Measurements from ENCODE around the gene DDX39A. TPM values are rescaled to one million over a fixed set of nuclear protein-coding genes. Genes with fewer than 3 reads are reported as not detected.

Gene DDX39A
- polyA plus RNA-seq, 1 of the 3 experiments (the other 2 are of a cell fraction), result 88.8 TPM

DNA sequence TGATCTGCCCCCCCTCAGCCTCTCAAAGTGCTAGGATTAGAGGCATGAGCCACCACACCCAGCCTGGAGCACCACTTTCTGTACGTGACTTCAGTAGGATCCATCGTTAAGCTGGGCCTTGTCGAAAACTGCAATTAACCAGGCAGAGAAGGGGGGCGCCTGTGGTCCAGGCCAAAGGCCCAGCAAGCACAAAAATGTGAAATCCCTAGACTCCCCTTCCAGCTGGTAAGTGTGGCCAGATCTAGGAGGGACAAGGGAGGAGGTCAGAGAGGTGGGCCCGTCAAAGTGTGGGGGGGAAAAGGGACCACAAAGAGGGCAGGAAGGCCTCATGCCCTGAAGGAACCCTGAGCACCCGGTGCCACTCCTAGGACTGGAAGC is 13.8 kb downstream of the DDX39A start (continued):
- TF ChIP-seq, protein P1, sequence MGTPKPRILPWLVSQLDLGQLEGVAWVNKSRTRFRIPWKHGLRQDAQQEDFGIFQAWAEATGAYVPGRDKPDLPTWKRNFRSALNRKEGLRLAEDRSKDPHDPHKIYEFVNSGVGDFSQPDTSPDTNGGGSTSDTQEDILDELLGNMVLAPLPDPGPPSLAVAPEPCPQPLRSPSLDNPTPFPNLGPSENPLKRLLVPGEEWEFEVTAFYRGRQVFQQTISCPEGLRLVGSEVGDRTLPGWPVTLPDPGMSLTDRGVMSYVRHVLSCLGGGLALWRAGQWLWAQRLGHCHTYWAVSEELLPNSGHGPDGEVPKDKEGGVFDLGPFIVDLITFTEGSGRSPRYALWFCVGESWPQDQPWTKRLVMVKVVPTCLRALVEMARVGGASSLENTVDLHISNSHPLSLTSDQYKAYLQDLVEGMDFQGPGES (IDR thresholded peaks at IDR 0.05; ENCODE audit: low read depth, low read length), result no peak
- TF ChIP-seq JUND (IDR thresholded peaks at IDR 0.05) (no peak), CTCF (IDR thresholded peaks at IDR 0.05) (no peak), MXI1 (IDR thresholded peaks at IDR 0.05; ENCODE audit: low read depth, low read length) (no peak), YY1 (IDR thresholded peaks at IDR 0.05; ENCODE audit: low read depth) (no peak), NFIC (IDR thresholded peaks at IDR 0.05; ENCODE audit: borderline replicate concordance) (no peak), CHD2 (IDR thresholded peaks at IDR 0.05; ENCODE audit: low read length, partially characterized antibody) (no peak), ELF1 (IDR thresholded peaks at IDR 0.05) (no peak)

- Histone ChIP-seq H3K9me2 (no peaks in the 10 kb centered on the region), H3K36me3 (replicated peaks in 1 of 2; ENCODE audit: control insufficient read depth in 1 of 2, insufficient read depth in 2 of 2, low read length in 1 of 2) (peaks cover 0 to 16% of the 10 kb centered on the region in 2 experiments), H3K9me3 (no peaks in the 10 kb centered on the region), H3K4me1 (ENCODE audit: control insufficient read depth in 1 of 2, insufficient read depth in 2 of 2, low read depth in 1 of 2, low read length in 1 of 2) (peaks cover 0 to 7% of the 10 kb centered on the region in 2 experiments; a peak in 1 of 4 replicates), H3K9ac (no peak overlapping the region), H3K27ac (ENCODE audit: low read depth in 2 of 2, low read length in 1 of 2) (no peak overlapping the region), H3K4me3 (ENCODE audit: low read depth in 2 of 2, low read length in 1 of 2) (no peak overlapping the region), H3K79me2 (ENCODE audit: insufficient read depth) (no peaks in the 10 kb centered on the region), H4K20me1 (ENCODE audit: insufficient read depth) (no peaks in the 10 kb centered on the region; the same call in 1 of the 2 replicates), H3F3A (replicated peaks; ENCODE audit: insufficient read depth) (peaks cover 16% of the 10 kb centered on the region), H3K4me2 (no peak overlapping the region), H3K27me3 (ENCODE audit: insufficient read depth) (no peaks in the 10 kb centered on the region), H2AFZ (ENCODE audit: low read depth) (no peak overlapping the region)
- WGBS (ENCODE audit: low lambda C conversion rate), result 89% methylated on average over 5 of the region's 9 CpGs
- CTCF ChIA-PET, result interaction anchor here (2.5 to 3.5 kb wide), 2 partner anchors 11 to 256 kb away, joined by 10 to 31 read pairs; no protein-coding TSS in a partner anchor
- TF ChIP-seq RCOR1 (IDR thresholded peaks at IDR 0.05; ENCODE audit: low read length), result no peak
- no peak for TF ChIP-seq POLR2AphosphoS5 (IDR thresholded peaks at IDR 0.05; ENCODE audit: low read depth, low read length)
- TF ChIP-seq, protein P2, sequence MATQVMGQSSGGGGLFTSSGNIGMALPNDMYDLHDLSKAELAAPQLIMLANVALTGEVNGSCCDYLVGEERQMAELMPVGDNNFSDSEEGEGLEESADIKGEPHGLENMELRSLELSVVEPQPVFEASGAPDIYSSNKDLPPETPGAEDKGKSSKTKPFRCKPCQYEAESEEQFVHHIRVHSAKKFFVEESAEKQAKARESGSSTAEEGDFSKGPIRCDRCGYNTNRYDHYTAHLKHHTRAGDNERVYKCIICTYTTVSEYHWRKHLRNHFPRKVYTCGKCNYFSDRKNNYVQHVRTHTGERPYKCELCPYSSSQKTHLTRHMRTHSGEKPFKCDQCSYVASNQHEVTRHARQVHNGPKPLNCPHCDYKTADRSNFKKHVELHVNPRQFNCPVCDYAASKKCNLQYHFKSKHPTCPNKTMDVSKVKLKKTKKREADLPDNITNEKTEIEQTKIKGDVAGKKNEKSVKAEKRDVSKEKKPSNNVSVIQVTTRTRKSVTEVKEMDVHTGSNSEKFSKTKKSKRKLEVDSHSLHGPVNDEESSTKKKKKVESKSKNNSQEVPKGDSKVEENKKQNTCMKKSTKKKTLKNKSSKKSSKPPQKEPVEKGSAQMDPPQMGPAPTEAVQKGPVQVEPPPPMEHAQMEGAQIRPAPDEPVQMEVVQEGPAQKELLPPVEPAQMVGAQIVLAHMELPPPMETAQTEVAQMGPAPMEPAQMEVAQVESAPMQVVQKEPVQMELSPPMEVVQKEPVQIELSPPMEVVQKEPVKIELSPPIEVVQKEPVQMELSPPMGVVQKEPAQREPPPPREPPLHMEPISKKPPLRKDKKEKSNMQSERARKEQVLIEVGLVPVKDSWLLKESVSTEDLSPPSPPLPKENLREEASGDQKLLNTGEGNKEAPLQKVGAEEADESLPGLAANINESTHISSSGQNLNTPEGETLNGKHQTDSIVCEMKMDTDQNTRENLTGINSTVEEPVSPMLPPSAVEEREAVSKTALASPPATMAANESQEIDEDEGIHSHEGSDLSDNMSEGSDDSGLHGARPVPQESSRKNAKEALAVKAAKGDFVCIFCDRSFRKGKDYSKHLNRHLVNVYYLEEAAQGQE (IDR thresholded peaks at IDR 0.05; ENCODE audit: low read depth, low read length), result no peak
- TF ChIP-seq MEF2A (IDR thresholded peaks at IDR 0.05; ENCODE audit: borderline replicate concordance, low read depth), result no peak
- no peak for TF ChIP-seq NFIC (IDR thresholded peaks at IDR 0.05; ENCODE audit: borderline replicate concordance)
- TF ChIP-seq EP300 (IDR thresholded peaks at IDR 0.05; ENCODE audit: borderline replicate concordance in 1 of 2, low read depth in 1 of 2, low read length in 1 of 2), result no peak
- TF ChIP-seq, protein P3, sequence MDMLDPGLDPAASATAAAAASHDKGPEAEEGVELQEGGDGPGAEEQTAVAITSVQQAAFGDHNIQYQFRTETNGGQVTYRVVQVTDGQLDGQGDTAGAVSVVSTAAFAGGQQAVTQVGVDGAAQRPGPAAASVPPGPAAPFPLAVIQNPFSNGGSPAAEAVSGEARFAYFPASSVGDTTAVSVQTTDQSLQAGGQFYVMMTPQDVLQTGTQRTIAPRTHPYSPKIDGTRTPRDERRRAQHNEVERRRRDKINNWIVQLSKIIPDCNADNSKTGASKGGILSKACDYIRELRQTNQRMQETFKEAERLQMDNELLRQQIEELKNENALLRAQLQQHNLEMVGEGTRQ (IDR thresholded peaks at IDR 0.05; ENCODE audit: borderline replicate concordance, low read depth, low read length), result no peak
- no peak for TF ChIP-seq EZH2phosphoT487 (IDR thresholded peaks at IDR 0.05; ENCODE audit: borderline replicate concordance, low read depth)
- TF ChIP-seq SIN3A (IDR thresholded peaks at IDR 0.05; ENCODE audit: borderline replicate concordance, low read depth, low read length), result no peak
- TF ChIP-seq, protein P1 (IDR thresholded peaks at IDR 0.05; ENCODE audit: low read depth, low read length), result no peak
- TF ChIP-seq GATA2 (CRISPR knock-in tag; IDR thresholded peaks at IDR 0.05), result no peak
- no peak for TF ChIP-seq PBX3 (IDR thresholded peaks at IDR 0.05)
- TF ChIP-seq MXI1 (IDR thresholded peaks at IDR 0.05; ENCODE audit: low read depth, low read length), result no peak
- no peak for TF ChIP-seq MAX (IDR thresholded peaks at IDR 0.05; ENCODE audit: low read depth)
- TF ChIP-seq NRF1 (IDR thresholded peaks at IDR 0.05; ENCODE audit: low read depth, low read length), result no peak
- no peak for TF ChIP-seq TCF12 (IDR thresholded peaks at IDR 0.05)
- TF ChIP-seq FOXJ3 (CRISPR knock-in tag; IDR thresholded peaks at IDR 0.05), result no peak
- no peak for DNase-seq
- POLR2A ChIA-PET, result interaction anchor here (0.6 kb wide), 1 partner anchor 464 kb away, joined by 3 read pairs; no protein-coding TSS in a partner anchor
Measured at GRCh38 chr19:14404312-14404711, 14.8 kb downstream of the DDX39A start.
